Stomach (tissue), 4 donors: Measurements from ENCODE around the gene SPOCK2.

Experiments used
- POLR2A ChIP-seq, 4 donors: fragments of 450-650 bp; IDR thresholded peaks; one replicate each; pipeline ENCODE4 v1.6.1; 2016; ENCODE audit warnings: antibody characterized with exemption in 4 of 4, control low read depth in 2 of 4, mild to moderate bottlenecking in 1 of 4, moderate library complexity in 1 of 4
- POLR2AphosphoS5 ChIP-seq, 3 donors: sonication (generic); formaldehyde crosslinking; IDR thresholded peaks; one replicate each; pipeline ENCODE4 v1.6.1; 2016; ENCODE audit warnings: antibody characterized with exemption in 3 of 3

- TF ChIP-seq POLR2AphosphoS5 (IDR thresholded peaks at IDR 0.05) (no peak), POLR2A (IDR thresholded peaks at IDR 0.05) (no peak)
Observed at GRCh38 chr10:72053690-72054089, 34.7 kb downstream of the SPOCK2 start.
